ENCODE measurements around the gene CLEC1A.
"Not testable (repeated sequence)": the region's sequence is repeated elsewhere in the genome, so short reads cannot be mapped to it uniquely, and the experiment has no call there.

CLEC1A gene

DNA sequence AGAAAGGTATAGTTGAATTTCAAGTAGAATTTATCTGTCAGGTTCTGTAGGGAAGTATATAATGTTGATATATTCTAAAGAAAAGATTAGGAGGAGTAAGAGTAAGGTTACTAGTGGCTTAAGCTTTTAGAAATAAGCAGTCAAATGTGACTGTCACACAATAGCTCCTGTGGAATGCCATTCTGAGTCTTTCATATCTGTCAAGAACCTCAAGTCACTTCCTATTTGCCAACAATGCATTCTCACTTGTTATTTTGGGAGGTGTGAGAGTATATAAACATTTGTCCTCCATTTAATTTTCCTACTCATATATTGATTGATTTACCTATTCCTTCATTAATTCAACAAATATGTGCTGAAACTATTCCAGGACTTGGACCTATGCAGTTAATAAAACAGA is 56.6 kb downstream of the CLEC1A start:
- no peak for DNase-seq (ENCODE audit: low spot score)

DNA sequence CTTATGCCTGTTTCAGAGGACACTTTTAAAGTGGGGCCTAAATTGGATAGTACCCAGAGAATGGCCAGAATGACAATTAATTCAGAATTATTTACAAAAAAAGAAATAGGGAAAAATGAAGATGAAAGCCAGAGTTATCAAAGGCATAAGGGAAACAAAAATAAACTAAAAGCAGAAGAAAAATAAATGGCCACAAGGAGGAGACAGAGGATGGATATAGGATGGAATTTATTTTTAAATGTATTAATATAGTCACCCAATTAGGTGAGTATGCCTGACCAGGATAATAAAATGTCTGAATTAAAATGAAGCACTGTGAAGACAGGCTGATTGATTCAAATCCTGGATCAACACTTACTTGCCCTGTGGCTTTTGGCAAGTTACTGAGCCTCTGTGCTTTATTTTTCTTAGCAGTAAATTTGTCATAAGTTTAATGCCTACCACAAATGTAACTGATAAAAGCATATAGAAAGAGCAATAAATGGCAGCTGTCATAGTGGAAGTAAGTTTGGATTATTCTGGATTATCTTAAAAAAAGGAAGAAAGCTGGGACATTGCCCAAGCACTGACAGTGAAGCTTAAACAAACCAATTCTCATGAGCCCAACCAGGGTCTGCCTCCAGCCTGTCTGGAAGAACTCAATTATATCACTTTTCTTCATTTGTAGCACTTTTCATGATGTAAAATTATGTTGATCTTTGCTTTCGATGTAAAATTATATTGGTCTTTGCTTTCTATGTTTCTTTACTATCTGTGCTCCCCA is 64.8 kb downstream of the CLEC1A start:
- DNase-seq (ENCODE audit: low spot score), result peak; percentile 9

GRCh38 chr12:10031771-10032175 is 67.0 kb downstream of the CLEC1A start:
- DNase-seq (ENCODE audit: low spot score), result peak; percentile 39

- no peak for DNase-seq (ENCODE audit: low spot score)
Measured at GRCh38 chr12:10031321-10031720, 67.5 kb downstream of the CLEC1A start.

DNA sequence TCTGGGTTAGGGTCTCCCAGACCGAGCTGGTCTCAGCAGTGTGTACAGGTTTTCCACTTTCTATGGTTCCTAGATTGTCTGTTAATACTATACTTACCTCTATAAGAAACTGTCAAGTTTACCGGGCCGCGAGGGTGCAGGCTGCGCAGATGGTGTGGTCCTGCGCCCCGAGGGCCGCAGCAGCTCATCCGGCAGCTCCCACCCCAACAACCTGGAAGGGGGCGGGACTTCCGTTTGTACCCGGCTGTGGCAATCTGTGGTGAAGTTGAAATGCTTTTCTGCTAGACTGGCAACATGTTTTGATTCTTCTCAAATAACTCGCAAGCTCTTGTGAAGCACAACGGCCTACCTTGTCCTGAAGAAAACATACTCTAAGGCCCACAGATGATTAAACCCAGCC is 68.3 kb downstream of the CLEC1A start, which contains the start of gene CLEC9A:
TSS of gene CLEC9A (plus strand) at position 237 of the 400 bp plus-strand sequence. CDS start 22,006 bp downstream, outside the sequence.
- DNase-seq (ENCODE audit: low spot score), result no peak

GRCh38 chr12:10027721-10028120 is 71.1 kb downstream of the CLEC1A start:
- DNase-seq (ENCODE audit: low spot score), result peak; percentile 12

DNA sequence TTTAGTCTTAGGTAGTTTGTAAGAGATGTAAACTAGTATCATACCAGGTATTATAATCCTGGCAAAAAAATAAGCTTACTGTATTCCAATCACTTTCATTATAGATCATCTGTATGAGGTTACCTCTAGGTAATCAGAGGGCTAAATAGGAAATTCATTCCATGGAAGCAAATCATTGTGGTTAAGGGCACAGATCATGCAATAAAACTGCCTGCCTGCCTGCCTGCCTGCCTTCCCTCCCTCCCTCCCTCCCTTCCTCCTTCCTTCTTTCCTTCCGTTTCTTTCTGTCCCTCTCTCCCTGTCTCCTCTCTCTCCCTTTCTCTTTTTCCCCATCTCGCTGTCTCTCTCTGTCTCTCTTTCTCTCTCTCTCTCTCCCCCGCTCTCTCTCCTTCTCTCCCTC is 71.5 kb downstream of the CLEC1A start:
- DNase-seq (ENCODE audit: low spot score), result peak; percentile 26

DNA sequence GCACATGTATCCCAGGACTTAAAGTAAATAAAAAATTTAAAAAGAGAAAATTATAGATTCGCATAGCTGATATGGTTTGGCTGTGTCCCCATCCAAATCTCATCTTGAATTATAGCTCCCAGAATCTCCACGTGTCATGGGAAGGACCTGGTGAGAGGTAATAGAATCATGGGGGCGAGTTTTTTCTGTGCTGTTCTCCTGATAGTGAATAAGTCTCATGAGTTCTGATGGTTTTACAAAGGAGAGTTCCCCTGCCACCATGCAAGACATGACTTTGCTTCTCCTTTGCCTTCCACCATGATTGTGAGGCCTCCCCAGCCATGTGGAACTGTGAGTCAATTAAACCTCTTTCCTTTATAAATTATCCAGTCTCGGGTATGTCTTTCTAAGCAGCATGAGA is 72.1 kb downstream of the CLEC1A start:
- not testable (repeated sequence) for DNase-seq (ENCODE audit: low spot score)

DNA sequence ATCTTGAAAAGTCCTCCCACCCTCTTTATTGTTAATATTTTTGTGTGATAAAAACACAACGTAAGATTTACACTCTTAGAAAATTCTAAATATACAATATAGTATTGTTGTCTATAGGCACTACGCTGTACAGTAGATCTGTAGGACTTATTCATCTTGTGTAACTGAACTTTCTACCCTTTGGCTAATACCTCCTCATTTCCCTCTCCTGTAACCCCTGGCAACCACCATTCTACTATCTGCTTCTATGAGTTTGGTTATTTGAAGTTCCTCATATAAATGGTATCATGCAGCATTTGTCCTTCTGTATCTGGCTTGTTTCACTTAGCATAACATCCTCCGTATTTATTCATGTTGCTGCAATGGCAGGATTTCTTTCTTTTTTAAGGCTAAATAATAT is 73.5 kb downstream of the CLEC1A start:
- DNase-seq (ENCODE audit: low spot score), result no peak

DNA sequence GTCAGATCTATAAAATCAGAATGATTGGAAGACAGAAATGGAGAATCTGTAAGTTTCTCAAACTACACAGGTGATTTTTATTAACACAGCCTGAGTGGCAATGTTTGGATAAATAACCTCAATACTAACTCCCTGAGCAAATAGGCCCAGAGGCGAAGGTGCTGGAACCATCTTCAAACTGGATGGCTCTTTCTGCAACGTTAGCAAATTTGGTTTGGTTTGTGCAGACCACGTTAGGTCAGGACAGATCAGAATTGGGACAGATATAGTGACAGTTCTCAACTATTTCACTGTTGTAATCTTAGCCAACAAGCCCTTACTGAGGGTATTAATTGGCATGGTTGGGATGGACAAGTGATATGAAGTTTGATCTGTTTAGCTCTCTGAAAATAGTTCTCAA is 77.4 kb downstream of the CLEC1A start:
- DNase-seq (ENCODE audit: low spot score), result no peak

Measured in kidney tubule cell (primary cell).